Stomach (tissue), 9 donors: ENCODE results near the gene LIMS2. TPM values are rescaled to one million over a fixed set of nuclear protein-coding genes. Genes with fewer than 3 reads are reported as not detected.

Experiments
- DNase-seq, 2 donors: peaks; one replicate each; pipeline versions ENCODE4 v3.0.0 to v3.0.0-alpha.2; 2013 to 2019
- H3K27ac ChIP-seq, 5 donors: fragments of 200-600 bp in 4 of 5; sonication (generic) in 4 of 5; one replicate each; pipeline ENCODE4 v1.5.1; 2013 to 2019; ENCODE audit warnings: mild to moderate bottlenecking in 1 of 5, moderate library complexity in 1 of 5
- H3K27me3 ChIP-seq, 3 donors: fragments of 200-600 bp; sonication (generic); one replicate each; pipeline ENCODE4 v1.5.1; 2017 to 2019; ENCODE audit warnings: mixed run types in 1 of 3
- H3K36me3 ChIP-seq, 4 donors: fragments of 200-600 bp; sonication (generic); 1 replicate in 3 of 4; 2 replicates in 1 of 4; pipeline ENCODE4 v1.5.1; 2016 to 2019
- H3K4me1 ChIP-seq, 4 donors: fragments of 200-600 bp; sonication (generic); one replicate each; pipeline ENCODE4 v1.5.1; 2016 to 2019
- H3K4me3 ChIP-seq, 4 donors: fragments of 200-600 bp; sonication (generic) in 3 of 4; one replicate each; pipeline ENCODE4 v1.5.1; 2016 to 2019; ENCODE audit warnings: mild to moderate bottlenecking in 1 of 4
- H3K9me3 ChIP-seq, 4 donors: fragments of 200-600 bp; sonication (generic); one replicate each; pipeline ENCODE4 v1.5.1; 2016 to 2019
- EP300 ChIP-seq: sonication (generic); formaldehyde crosslinking; IDR thresholded peaks from one replicate; pipeline ENCODE4 v1.6.1; 2017; ENCODE audit warnings: antibody characterized with exemption
- POLR2A ChIP-seq, 4 donors: fragments of 450-650 bp; IDR thresholded peaks; one replicate each; pipeline ENCODE4 v1.6.1; 2016; ENCODE audit warnings: antibody characterized with exemption in 4 of 4, control low read depth in 2 of 4, mild to moderate bottlenecking in 1 of 4, moderate library complexity in 1 of 4
- POLR2AphosphoS5 ChIP-seq, 3 donors: sonication (generic); formaldehyde crosslinking; IDR thresholded peaks; one replicate each; pipeline ENCODE4 v1.6.1; 2016; ENCODE audit warnings: antibody characterized with exemption in 3 of 3
- WGBS, 5 donors: extraction: QIAGEN DNeasy Blood & Tissue Kit in 3 of 5; methylation state at CpG; one replicate each; pipeline versions ENCODE4 v1.1.5 to v1.1.7; 2013 to 2018; 5-methylcytosine and 5-hydroxymethylcytosine counted together
- intact Hi-C: fragments of 100-400 bp; cut with DNase I; formaldehyde crosslinking; loops from one replicate; pipeline ENCODE4 v1.15.1; 2023; ENCODE audit warnings: low total_unique reads
- polyA plus RNA-seq, 3 donors: library from polyadenylated mRNA; stranded (reverse); fragments of 200-250 nt; gene quantifications; one replicate each; pipeline ENCODE4 v1.2.3, GENCODE V29; 2013
- total RNA-seq, 5 donors: library from RNA; depleted of rRNA; stranded (reverse); fragments of >200 nt; gene quantifications; one replicate each; pipeline versions ENCODE4 v1.1.0 to v1.2.3, GENCODE V29; 2014 to 2016
- TF ChIP-seq, protein P1 (sequence below), 7 experiments: fragments of 450-650 bp in 4 of 7; fragments of 200-600 bp in 3 of 7; sonication (generic) in 3 of 7; IDR thresholded peaks; one replicate each; pipeline ENCODE4 v1.5.1; 2016 to 2019; ENCODE audit warnings: antibody characterized with exemption in 7 of 7, control low read depth in 2 of 7, mild to moderate bottlenecking in 1 of 7
- donor health status: healthy with polysubstance abuse.
- donor health status: Bipolar disorder and iron deficiency.
- donor health status: healthy.

Gene LIMS2
- total and polyA plus RNA-seq, 8 donors: 30.3 to 94.1 (median 59.5) TPM

DNA sequence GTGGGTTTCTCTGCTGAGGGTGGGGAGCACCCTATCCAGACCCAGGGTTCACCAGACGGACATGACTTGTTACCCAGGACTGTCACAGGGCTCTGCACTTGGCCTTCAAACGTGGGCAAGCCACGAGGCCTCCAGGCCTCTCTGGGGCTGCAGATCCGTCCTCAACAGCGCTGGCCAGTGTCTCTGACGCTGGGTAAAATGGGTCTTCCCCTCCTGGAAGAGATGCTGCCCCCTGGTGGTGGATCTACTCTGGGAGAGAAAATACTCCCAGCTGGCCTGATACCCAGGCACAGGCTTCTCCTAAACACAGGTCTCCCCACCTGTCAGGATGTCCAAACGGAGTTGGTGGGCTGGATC lies 25.7 kb downstream of the LIMS2 start:
- peak; percentile 85 to 90 for DNase-seq
- intact Hi-C loops: no loop called here
- H3K9me3 ChIP-seq: no peaks in the 10 kb centered on the region
- WGBS, 5 donors: 0 to 9% (median 5%) methylated on average over 6 to 7 of the region's 7 CpGs
- peaks cover 0 to 12% (median 4%) of the 10 kb centered on the region in 4 donors for H3K36me3 ChIP-seq
- H3K4me3 ChIP-seq: peak overlapping the region in 2 of 4 donors; percentile 9 to 18
- H3K4me1 ChIP-seq: peaks cover 16 to 91% (median 59%) of the 10 kb centered on the region in 4 donors
- H3K27ac ChIP-seq: peak overlapping the region in 4 of 5 donors; percentile 15 to 90 (median 83)
- H3K27me3 ChIP-seq: peaks cover 0 to 3% (median 0%) of the 10 kb centered on the region in 3 donors
- TF ChIP-seq POLR2AphosphoS5 (IDR thresholded peaks at IDR 0.05): peak in 1 of 3 donors; percentile 13
- no peak for TF ChIP-seq POLR2A (IDR thresholded peaks at IDR 0.05)
- TF ChIP-seq, protein P1, sequence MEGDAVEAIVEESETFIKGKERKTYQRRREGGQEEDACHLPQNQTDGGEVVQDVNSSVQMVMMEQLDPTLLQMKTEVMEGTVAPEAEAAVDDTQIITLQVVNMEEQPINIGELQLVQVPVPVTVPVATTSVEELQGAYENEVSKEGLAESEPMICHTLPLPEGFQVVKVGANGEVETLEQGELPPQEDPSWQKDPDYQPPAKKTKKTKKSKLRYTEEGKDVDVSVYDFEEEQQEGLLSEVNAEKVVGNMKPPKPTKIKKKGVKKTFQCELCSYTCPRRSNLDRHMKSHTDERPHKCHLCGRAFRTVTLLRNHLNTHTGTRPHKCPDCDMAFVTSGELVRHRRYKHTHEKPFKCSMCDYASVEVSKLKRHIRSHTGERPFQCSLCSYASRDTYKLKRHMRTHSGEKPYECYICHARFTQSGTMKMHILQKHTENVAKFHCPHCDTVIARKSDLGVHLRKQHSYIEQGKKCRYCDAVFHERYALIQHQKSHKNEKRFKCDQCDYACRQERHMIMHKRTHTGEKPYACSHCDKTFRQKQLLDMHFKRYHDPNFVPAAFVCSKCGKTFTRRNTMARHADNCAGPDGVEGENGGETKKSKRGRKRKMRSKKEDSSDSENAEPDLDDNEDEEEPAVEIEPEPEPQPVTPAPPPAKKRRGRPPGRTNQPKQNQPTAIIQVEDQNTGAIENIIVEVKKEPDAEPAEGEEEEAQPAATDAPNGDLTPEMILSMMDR (IDR thresholded peaks at IDR 0.05): peak in 5 of 7 experiments; percentile 64 to 90 (median 76)
- no peak for TF ChIP-seq EP300

DNA sequence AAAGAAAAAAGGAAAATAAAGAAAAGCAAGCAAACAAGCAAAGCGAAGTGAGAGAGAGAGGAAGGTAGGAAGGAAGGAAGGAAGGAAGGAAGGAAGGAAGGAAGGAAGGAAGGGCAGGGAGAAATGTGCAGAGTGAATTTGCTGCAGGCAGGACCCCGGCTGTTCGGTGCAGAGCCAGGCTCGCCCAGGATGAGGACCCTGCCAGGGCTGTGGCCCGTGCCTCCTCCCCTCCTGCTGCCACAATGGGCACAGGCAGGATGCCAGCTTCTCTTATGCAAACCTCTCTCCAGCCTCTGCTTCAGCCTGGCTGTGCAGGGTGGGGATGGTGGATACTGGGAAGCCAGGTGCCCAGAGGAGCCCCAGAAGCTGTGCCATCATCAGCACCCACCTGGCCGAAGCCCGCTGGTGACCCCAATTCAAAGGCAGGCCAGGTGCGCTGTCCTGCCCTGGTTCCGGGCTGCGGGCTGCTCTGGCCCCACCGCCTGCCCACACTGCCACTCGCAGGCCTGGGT lies 26.2 kb downstream of the LIMS2 start:
- no peak for DNase-seq
- intact Hi-C loops: no loop called here
- peaks cover 0 to 7% (median 2%) of the 10 kb centered on the region in 4 donors for H3K36me3 ChIP-seq
- peaks cover 16 to 91% (median 57%) of the 10 kb centered on the region in 4 donors for H3K4me1 ChIP-seq
- peak overlapping the region in 4 of 5 donors; percentile 15 to 90 (median 83) for H3K27ac ChIP-seq
- peaks cover 0 to 3% (median 0%) of the 10 kb centered on the region in 3 donors for H3K27me3 ChIP-seq
- H3K9me3 ChIP-seq: no peaks in the 10 kb centered on the region
- WGBS, 5 donors: 57 to 72% (median 68%) methylated on average over 10 to 12 of the region's 12 CpGs
- H3K4me3 ChIP-seq: peak overlapping the region in 2 of 4 donors; percentile 9 to 16
- no peak for TF ChIP-seq EP300
- TF ChIP-seq, protein P1 (IDR thresholded peaks at IDR 0.05): no peak
- no peak for TF ChIP-seq POLR2AphosphoS5 (IDR thresholded peaks at IDR 0.05)
- TF ChIP-seq POLR2A (IDR thresholded peaks at IDR 0.05): no peak

DNA sequence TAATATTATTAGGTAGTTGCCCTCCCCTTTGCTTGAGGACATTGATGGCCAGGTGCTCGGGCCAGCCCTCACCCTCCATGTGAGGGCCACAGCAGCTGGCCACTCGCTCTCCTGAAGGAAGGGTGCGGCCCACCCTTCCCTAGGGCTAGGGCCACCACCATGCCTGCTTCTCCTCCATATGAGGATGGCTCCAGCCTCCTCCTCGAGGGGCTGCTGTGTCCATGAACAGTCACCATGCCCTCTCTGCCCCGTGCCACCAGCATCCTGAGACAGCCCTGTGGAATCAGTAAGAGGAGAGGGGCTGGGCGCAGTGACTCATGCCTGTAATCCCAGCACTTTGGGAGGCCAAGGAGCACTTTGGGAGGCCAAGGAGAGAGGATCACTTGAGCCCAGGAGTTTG lies 27.0 kb downstream of the LIMS2 start:
- Histone ChIP-seq H3K4me1 (peaks cover 16 to 91% (median 53%) of the 10 kb centered on the region in 4 donors), H3K27ac (peak overlapping the region in 3 of 5 donors; percentile 13 to 90 (median 76)), H3K4me3 (no peak overlapping the region), H3K27me3 (peaks cover 0 to 3% (median 0%) of the 10 kb centered on the region in 3 donors), H3K36me3 (peaks cover 0 to 6% (median 0%) of the 10 kb centered on the region in 4 donors), H3K9me3 (no peaks in the 10 kb centered on the region)
- 79 to 92% (median 86%) methylated on average over 5 to 6 of the region's 6 CpGs for WGBS, 5 donors
- intact Hi-C loops: no loop called here
- no peak for DNase-seq
- TF ChIP-seq POLR2A (IDR thresholded peaks at IDR 0.05) (no peak), EP300 (no peak), POLR2AphosphoS5 (IDR thresholded peaks at IDR 0.05) (no peak)
- TF ChIP-seq, protein P1 (IDR thresholded peaks at IDR 0.05): no peak

DNA sequence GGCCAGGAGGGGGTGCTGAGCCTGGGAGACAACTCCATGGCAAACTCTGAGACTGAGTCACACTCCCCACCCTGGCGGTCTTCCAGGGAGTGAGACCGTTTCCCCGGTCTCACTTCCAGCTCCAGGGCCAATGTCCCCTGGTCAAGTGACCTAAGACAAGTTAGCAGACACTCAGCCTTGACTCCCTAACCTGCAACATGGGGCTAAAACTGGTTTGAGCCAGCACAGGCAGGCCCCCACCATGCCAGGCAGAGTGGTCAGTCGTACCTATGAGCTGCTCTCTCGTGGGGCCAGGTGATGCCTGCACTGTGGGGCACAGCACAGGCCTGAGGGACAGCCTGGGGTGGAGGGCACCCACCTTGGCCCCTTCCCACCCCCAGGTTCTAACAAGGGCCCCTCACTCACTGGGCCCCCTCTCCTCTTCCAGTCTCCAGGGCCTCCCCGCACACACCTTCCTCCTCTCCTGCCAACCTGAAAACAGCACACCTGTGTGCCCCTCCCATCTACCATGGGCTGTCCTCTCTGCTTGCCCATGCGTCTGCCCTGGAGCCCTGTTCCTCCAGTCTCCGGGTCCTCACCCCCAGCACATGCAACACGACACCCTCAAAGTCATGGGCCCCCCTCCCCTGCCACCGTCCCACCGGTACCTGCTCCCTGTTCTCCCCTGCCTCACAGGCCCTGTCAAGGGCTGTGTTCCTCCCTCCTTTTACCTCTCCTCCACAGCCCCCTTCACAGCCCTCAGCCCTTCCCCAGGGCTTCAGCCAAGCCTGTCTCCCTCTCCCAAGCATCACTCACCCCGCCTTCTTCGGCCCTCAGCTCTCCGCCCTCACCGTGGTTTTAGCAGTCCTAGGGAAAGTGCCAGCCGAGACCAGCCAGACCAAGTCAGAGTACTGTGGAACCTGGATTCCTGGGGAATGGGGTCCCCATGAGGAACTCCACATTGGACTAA lies 27.8 kb downstream of the LIMS2 start:
- no peak for TF ChIP-seq POLR2A (IDR thresholded peaks at IDR 0.05)
- TF ChIP-seq, protein P1 (IDR thresholded peaks at IDR 0.05): no peak
- no peak for TF ChIP-seq POLR2AphosphoS5 (IDR thresholded peaks at IDR 0.05)
- no peak for TF ChIP-seq EP300
- H3K4me1 ChIP-seq: peaks cover 13 to 90% (median 50%) of the 10 kb centered on the region in 4 donors
- no peak for DNase-seq
- intact Hi-C loops: no loop called here
- 61 to 71% (median 69%) methylated on average over 16 of the region's 16 CpGs for WGBS, 5 donors
- H3K27ac ChIP-seq: peak overlapping the region in 4 of 5 donors; percentile 53 to 90 (median 68)
- H3K4me3 ChIP-seq: no peak overlapping the region
- no peaks in the 10 kb centered on the region for H3K9me3 ChIP-seq
- H3K36me3 ChIP-seq: peaks cover 0 to 4% (median 0%) of the 10 kb centered on the region in 4 donors
- peaks cover 0 to 3% (median 0%) of the 10 kb centered on the region in 3 donors for H3K27me3 ChIP-seq
